NT2/D1 (cell line): ENCODE results near the gene SELENOH.

ENCODE experiments used
- SUZ12 ChIP-seq: IDR thresholded peaks from 2 replicates; pipeline ENCODE4 v1.6.1; 2011; ENCODE audit not compliant: insufficient read length, insufficient read depth; ENCODE audit errors: extremely low read depth
- YY1 ChIP-seq: IDR thresholded peaks from 2 replicates; pipeline ENCODE4 v1.6.1; 2011; ENCODE audit not compliant: insufficient read length, insufficient read depth
- ZNF274 ChIP-seq: IDR thresholded peaks from 2 replicates; pipeline ENCODE4 v1.6.1; 2011; ENCODE audit warnings: mild to moderate bottlenecking, low read depth, low read length

GRCh38 chr11:57776577-57777210 is 35.4 kb downstream of the SELENOH start:
- TF ChIP-seq ZNF274 = no peak
- TF ChIP-seq YY1 = no peak
- TF ChIP-seq SUZ12 = no peak
